NCI-H1092 treated with DMSO at 0.1 percent for 48 hours (cell line): ENCODE results near the gene NKD2.

ENCODE experiments used
- DNase-seq: peaks from one replicate; lab custom pipeline; 2025; lab: John Stamatoyannopoulos, UW

NKD2 gene

DNA sequence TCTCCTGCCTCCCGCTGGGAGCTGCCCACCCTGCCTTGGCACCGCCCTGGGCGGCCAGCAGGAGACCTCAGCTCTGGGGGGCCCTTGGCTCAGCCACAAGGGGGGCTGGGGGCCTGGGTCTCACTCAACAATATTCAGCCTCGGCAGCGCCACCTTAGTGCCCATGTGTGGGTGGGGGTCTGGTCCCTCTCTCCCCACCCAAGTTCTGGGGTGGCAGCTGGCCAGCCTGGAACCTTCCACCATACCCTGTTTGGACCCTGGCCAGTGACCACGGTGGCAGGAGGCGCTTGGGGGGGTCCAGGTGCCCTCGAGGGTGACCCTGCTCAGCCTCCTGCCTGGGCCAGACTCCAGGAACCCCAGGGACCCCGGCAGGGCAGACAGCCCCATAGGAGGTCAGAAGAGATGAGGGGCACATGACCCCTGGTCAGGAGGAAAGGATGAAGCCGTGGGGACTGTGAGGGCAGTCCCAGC, 22.2 kb downstream of the NKD2 start:
- DNase-seq: no peak

DNA sequence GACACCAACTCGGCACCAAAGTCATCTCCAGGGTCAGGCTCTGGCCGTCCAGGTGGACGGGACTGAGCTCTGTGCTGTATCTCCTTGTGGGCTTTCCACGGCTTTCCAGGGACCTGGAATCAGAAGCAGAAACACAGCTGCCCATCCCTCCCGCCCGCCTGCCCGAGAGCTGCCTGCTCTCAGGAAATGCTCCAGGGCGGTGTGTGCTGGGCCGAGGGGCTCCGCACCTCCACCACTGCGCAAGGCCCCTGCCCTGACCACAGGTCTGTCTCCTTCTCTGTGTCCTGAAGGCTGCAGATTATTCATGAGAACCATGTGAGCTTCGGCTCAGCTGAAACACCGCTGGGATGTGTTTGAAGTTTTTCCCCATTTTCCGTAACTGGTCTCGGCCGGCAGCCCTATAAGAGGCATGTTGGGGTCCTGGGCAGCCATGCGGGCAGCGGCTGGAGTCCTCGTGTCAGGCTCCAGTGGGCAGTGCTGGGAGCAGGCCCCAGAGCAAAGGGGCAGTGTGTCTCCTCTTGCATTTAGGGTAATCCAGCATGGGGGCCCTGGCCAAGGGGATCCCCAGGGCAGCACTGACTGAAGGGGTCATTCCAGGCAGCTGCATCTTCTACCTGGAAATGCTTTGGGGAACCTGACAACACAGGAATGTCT, 22.8 kb downstream of the NKD2 start:
- DNase-seq: no peak

DNA sequence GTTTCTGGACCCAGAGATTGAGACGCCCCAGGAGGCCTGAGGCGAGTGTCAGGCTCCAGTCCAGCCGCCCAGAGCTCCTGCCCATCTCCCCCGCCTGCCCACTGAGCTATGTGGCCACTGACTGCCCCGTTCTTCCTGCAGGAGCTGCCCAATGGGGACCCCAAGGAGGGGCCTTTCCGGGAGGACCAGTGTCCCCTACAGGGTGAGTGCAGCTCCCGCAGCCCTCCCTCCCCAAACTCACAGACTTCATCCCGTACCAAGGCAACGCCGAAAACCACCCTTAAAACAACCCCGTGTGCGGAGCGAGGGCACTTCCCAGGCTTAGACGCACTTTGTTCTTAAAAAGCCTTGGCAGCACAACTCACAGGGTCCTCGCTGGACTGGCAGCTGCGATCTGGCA, 23.4 kb downstream of the NKD2 start:
- DNase-seq: no peak

DNA sequence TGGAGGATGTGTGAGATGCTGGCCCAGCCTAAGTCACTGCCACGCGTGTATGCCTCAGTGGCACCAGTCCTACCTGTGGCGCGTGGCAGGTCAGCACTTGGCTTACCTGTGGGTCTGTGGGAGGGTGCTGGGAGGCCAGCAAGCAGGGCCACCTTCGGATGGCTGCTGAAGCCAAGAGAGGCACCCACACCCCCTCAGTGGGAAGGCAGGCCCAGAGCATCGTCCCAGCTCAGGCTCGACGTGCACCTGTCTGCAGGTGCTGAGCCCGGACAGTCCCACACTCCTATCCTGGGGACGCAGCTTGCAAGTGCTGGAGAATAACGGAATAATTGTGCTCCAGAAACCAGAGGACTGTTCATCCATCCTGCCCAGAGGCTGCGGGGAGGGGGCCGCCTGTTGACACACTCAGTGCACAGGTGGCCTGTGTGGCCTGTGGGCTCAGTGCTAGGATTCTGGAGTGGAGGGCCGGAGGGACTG, 24.0 kb downstream of the NKD2 start:
- no peak for DNase-seq

DNA sequence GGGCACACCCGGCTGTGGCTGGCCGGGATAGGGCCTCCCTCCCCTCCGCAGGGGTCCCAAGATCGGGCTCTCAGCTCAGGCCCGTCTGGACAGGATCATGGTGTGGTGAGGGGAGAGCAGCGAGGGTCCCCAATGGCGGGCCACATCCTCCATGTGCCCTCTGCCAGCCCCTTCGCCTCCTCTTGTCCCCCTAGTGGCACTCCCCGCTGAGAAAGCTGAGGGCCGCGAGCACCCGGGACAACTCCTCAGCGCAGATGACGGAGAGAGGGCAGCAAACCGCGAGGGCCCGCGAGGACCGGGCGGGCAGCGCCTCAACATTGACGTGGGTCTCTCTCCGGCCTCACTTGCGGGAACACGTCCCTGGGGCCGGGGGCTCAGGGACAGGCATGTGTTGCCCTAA, 24.6 kb downstream of the NKD2 start:
- DNase-seq: no peak

DNA sequence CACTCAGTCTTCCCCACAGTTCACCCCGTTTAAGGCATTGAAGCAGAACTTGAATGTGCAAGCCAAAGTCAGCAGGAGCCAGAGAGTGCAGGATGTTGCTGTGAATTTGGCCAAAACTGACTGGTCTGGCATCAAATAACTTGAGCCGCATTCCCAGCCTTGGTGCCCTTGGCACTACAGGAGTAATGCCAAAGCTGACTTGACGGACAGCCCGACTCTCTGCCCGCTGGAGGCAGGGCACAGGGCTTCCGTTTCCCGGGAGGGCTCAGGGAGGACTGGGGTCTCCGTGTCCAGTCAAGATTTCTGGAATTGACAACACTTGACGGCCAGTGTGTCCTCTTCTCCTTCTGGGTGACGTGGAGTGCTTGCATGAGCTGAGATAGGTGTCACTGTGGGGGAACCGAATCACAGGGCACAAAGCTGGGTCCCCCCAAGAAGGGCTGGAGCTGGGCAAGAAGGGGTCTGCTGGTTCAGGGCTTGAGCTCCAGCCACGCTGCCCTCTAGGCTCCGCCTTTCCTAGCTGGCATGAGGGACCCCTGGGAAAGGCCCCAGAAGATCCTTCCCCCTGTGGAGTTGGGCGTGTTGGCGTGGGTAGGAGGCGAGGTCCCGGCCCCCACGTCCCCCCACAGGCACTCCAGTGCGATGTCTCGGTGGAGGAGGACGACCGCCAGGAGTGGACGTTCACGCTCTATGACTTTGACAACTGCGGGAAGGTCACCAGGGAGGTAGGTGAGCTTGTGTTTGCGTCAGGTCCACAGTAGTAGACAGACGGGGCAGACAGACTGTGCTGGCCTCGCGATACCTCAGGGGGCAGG, 25.2 kb downstream of the NKD2 start:
- DNase-seq: no peak

DNA sequence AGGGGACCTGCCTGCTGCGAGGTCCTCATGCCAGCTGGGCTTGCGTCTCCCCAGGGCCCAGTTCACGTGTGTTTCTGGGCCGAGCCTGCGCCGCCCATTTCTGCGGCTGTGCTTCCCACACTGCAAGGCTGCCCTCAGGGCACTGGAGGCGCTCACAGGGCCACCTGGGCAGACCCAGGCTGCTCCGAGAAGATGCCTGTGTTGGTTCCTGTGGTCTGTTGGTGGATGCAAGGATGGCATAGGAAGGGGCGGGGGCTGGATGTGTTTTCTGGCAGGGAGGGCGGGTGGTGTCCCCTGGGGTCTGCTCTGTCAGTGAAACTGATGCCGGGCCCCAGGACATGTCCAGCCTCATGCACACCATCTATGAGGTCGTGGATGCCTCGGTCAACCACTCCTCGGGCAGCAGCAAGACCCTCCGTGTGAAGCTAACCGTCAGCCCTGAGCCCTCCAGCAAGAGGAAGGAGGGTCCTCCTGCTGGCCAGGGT, 25.9 kb downstream of the NKD2 start:
- no peak for DNase-seq

DNA sequence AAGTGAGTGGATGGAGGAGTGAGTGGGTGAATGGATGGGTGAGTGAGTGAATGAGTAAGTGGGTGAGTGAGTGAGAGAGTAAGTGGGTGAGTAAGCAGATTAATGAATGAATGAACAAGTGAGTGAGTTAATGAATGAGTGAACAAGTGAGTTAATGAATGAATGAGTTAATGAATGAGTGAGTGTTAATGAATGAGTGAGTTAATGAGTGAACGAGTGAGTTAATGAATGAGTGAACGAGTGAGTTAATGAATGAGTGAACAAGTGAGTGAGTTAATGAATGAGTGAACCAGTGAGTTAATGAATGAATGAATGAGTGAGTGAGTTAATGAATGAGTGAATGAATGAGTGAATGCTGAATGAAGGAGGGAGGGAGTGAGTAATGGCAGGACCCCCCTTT, 26.4 kb downstream of the NKD2 start:
- no peak for DNase-seq

DNA sequence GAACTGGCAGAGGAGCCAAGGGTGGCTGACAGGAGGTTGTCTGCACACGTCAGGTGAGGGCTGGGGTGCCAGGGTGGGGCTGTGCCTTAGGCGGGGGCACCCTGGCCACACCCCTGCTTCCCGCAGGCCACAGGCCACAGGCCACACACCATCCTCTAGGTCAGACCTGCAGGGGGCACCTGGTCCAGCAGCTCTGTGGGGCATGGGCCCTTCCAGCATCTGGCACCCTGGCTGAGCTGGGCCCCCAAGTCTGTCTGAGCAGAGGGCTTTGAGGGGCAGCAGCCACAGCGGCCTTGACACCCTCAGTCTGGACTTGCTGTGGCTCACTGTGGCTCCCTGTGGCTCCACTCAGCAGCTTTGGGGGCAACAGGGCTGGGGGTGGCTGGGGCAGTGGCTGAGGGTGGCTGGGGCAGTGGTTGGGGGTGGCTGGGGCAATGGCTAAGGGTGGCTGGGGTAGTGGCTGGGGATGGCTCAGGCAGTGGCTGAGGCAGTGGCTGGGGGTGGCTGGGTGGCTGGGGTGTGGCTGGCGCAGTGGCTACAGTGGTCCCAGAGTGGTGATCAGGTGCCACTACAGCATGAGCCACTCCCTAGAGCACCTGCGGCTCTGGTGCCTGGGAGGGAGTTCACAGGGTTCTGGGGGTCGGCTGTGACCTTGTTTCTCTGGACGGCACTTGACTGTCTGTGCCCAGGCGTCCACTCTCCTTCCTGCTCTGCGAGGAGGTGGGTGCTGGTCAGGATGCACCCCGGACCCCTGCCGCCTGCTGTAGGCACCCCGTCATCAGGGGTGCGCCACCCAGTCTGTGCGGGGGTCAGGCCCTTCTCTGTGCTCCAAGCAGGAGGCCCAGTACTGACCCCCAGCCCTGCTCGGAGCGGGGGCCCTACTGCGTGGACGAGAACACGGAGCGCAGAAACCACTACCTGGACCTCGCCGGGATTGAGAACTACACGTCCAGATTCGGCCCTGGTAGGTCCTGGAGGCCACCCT, 27.1 kb downstream of the NKD2 start:
- no peak for DNase-seq

DNA sequence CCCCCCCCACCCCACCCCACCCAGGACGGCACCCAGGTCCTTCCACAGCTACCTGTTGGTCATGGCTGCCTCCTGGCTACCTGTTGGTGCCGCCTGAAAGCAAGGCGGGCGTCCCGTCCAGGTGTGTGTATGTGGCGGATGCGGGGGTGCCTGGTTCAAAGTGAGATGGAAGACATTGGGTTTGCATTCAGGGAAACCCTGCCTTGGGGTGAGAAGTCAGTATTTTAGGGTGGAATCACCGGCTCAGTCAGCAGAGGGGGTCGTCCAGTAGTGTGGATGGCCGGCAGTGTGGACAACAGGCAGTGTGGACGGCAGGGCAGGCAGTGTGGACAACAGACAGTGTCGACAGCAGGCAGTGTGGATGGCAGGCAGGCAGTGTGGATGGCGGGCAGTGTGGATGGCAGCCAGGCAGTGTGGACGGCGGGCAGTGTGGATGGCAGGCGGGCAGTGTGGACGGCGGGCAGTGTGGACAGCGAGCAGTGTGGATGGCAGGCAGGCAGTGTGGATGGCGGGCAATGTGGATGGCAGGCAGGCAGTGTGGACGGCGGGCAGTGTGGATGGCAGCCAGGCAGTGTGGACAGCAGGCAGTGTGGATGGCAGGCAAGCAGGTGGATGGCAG, 28.0 kb downstream of the NKD2 start:
- no peak for DNase-seq

DNA sequence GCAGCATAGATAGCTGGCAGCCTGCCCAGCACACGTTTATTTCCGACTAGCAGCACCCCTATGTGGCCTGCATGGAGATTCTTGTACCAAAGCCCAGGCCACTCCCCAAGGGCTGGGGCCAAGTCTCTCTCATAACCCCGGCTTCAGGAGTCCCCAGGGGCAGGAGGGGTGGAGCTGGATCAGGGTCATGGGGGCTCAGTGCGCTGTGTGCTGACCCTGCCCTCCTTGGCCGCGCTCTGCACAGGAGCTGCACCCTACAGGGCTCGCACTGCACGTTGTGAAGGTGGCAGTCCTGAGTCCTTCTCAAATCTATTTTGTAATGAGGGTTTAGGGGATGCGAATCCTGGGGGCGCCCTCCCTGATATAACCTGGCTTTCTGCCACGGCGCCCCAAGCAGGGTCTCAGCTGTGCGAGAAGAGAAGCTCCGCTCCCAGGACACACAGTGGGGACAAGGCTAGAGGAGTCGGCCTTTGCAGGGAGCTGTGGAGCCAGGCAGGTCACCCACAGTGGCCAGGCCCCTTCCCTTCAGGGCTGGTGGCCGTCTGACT, 28.6 kb downstream of the NKD2 start:
- peak; percentile 20 for DNase-seq

DNA sequence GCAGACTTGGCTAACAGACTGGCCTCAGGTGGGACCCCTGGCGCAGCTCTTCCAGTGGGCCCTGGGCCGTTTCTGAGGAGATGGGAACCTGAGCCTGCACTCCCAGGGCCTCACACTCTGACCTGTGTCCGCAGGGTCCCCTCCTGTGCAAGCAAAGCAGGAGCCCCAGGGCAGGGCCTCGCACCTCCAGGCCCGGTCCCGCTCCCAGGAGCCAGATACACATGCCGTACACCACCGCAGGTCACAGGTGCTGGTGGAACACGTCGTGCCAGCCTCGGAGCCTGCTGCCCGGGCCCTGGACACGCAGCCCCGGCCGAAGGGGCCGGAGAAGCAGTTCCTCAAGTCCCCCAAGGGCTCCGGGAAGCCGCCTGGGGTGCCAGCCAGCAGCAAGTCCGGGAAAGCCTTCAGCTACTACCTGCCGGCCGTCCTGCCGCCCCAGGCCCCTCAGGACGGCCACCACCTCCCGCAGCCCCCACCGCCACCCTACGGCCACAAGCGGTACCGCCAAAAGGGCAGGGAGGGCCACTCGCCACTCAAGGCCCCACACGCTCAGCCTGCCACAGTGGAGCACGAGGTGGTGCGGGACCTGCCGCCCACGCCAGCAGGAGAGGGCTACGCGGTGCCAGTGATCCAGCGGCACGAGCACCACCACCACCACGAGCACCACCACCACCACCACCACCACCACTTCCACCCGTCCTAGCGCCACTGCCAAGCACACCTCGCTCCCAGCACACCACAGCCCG, 29.2 kb downstream of the NKD2 start:
- no peak for DNase-seq

DNA sequence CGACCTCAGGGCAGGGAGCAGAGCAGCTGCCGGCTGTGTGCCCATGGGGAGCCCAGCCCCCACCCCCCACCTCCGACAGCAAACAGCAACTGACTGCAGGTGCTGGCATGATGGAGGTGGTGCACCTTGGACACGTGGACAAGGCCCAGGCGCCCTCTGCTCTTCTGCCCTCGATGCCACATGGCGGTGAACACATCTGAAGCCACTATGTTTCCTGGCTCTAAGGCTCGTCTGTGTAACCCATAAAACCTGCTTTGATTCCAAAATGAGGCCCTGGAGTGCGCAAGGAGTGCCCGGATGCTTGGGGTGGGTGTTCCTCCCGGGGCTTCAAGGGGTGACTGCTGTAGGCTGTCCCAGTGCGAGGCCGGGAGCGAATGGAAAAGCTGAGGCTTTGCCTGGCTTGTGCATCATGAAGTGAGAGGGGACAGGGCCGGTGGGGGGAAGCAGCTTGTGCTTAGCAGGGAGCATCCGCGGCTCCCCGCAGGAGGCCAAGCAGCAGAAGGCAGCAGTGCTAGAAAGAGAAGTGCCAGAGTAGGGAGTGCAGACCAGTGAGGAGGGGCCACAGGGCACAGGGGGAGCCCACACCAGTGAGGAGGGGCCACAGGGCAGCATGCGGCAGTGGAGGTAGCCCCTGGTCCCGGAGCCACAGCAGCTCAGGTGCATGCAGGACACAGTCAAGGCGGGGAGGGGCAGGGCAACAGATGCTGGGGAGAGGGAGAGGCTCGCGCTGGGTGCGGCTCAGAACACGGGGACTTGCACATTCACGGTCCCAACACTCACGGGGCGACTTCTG, 30.0 kb downstream of the NKD2 start:
- no peak for DNase-seq

DNA sequence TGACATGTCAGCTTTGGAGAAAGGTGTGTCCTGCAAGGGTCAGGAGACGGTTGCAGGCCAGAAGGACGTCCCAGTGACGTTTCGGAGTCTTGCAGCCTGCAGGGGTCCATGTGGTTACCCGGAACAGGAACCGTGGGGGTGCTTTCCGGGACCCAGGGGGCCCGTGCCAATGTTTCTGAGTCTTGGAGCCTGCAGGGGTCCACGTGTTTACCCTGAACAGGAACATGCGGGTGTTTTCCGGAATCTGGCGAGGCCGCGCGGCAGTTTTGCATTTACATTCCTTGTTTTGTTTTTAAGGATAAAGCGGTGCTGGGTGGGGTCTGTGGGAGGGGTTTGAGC, 30.6 kb downstream of the NKD2 start:
- no peak for DNase-seq

DNA sequence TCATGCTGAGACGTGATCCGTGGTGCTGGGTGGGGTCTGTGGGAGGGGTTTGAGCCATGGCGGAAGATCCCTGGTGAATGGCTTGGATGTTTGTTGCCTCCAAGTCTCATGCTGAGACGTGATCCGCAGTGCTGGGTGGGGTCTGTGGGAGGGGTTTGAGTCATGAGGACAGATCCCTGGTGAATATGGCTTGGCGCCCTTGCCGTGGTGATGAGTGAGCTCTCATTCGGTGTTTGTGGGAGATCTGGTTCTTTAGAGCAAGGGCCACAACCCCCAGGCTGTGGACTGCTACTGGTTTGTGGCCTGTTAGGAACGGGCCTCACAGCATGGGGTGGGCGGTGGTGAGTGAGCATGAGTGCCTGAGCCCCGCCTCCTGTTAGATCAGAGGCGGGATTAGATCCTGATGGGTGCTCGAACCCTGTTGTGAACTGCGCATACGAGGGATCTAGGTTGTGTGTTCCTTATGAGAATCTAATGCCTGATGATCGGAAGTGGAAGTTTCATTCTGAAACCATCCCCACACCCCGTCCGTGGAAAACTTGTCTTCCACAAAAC, 31.2 kb downstream of the NKD2 start:
- DNase-seq: no peak

DNA sequence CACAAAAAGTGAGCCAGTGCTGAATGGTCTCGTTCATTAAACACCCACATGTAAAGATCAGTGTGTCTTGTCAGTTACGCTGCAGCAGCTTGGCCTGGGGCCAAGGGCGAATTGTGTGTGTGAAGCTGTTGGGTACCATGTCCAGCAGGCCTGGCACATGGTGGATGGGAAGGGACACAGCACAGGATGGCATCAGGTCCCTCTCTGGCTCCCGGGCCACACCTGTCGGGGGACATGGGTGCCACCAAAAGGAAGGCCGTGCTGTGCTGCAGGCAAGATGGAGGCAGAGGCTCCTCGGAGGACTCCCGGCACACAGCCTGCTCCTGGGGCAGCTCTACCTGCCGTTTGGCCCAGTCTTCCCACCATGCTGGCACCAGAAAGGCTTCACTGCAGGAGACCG, 32.0 kb downstream of the NKD2 start:
- DNase-seq: no peak

DNA sequence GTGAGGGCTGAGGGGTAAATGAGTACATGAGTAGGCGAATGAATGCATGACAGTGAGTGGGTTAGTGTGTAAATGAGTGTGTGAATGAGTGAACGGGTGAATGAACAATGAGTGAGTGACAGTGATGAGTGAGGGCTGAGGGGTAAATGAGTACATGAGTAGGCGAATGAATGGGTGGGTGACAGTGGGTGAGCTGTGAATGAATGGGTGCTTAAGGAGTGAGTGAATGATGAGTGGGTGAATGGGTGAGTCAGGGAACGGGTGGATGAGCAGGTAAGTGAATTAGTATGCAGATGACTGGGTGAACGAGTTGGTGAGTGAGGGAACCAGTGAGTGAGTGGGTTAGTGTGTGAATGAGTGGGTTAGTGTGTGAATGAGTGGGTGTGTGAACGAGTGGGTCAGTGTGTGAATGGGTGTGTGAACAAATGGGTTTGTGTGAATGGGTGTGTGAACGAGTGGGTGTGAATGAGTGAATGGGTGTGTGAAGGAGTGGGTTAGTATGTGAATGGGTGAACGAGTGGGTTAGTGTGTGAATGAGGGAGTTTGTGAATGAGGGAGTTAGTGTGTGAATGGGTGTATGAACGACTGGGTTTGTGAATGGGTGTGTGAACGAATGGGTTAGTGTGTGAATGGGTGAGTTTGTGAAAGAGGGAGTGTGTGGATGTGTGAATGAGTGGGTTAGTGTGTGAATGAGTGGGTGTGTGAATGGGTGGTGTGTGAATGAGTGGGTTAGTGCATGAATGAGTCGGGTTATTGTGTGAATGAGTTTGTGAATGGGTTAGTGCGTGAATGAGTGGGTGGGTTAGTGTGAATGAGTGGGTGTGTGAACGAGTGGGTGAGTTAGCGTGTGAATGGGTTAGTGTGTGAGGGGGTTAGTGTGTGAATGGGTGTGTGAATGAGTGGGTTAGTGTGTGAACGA, 32.9 kb downstream of the NKD2 start:
- no peak for DNase-seq

DNA sequence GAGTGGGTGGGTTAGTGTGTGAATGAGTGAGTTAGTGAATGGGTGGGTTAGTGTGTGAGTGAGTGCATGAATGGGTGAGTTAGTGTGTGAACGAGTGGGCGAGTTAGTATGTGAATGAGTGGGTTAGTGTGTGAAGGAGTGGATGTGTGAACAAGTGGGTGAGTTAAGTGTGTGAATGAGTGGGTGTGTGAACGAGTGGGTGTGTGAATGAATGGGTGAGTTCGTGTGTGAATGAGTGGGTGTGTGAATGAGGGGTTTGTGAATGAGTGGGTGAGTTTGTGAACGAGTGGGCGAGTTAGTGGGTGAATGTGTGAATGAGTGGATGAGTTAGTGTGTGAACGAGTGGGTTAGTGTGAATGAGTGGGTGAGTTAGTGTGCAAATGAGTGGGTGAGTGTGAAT, 34.0 kb downstream of the NKD2 start:
- DNase-seq: no peak

DNA sequence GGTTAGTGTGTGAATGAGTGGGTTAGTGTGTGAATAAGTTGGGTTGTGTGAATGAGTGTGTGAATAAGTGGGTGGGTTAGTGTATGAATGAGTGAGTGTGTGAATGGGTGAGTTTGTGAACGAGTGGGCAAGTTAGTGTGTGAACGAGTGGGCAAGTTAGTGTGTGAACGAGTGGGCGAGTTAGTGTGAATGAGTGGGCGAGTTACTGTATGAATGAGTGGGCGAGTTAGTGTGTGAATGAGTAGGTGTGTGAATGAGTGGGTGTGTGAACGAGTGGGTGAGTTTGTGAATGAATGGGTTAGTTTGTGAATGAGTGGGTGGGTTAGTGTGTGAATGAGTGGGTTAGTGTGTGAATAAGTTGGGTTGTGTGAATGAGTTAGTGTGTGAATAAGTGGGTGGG, 34.7 kb downstream of the NKD2 start:
- DNase-seq: no peak
